A549 (cell line): ENCODE data around the gene SETD2.

Experiments used
- CHD2 ChIP-seq: fragments of 150-350 bp; IDR thresholded peaks from 2 replicates; pipeline ENCODE4 v1.6.1; 2014; ENCODE audit warnings: low read length; ENCODE audit not compliant: partially characterized antibody
- POLR2A ChIP-seq: IDR thresholded peaks from 2 replicates; pipeline ENCODE4 v1.6.1; 2012; ENCODE audit warnings: mild to moderate bottlenecking, low read length
- REST ChIP-seq: fragments of 200-600 bp; sonication (generic); IDR thresholded peaks from 2 replicates; pipeline ENCODE4 v1.6.1; 2016; ENCODE audit warnings: antibody characterized with exemption, mild to moderate bottlenecking, moderate library complexity
- RFX5 ChIP-seq: fragments of 450-650 bp; IDR thresholded peaks from 2 replicates; pipeline ENCODE4 v1.7.1; 2014; ENCODE audit warnings: antibody characterized with exemption, mild to moderate bottlenecking, moderate library complexity
- SMC3 ChIP-seq: fragments of >200 bp; sonication (Bioruptor Twin); formaldehyde crosslinking; IDR thresholded peaks from 3 replicates; pipeline ENCODE4 v1.6.1; 2018; ENCODE audit warnings: inconsistent platforms

DNA sequence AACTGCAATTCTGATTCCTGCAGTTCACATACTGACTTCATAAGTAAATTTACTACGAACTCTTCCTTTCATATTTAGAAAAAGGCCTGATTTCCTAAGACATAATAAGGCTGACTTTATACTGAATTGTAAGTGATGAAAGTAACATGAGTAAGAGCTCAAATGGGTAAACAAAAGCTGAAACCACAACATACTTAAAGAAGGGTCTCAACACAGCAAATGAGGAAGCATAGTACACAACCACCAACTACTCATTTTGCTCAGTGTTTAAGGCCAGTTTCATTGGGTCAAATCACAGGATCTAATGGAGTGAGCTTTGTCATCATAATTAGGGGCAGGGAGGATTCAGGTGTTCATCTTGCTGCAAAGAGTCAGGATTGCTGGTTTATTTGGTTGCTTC is 81.4 kb downstream of the SETD2 start:
- TF ChIP-seq POLR2A (no peak), SMC3 (no peak), RFX5 (no peak), REST (no peak), CHD2 (no peak)
